GM12801 (cell line): Measurements from ENCODE around the gene HSPG2.

ENCODE experiments used
- CTCF ChIP-seq: IDR thresholded peaks from one replicate; pipeline ENCODE4 v1.5.1; 2011; ENCODE audit warnings: control low read depth; ENCODE audit not compliant: insufficient read length; ENCODE audit errors: extremely low read depth

Gene HSPG2

GRCh38 chr1:21896026-21896425 is 41.1 kb downstream of the HSPG2 start:
- TF ChIP-seq CTCF = no peak

- TF ChIP-seq CTCF = no peak
Measured at GRCh38 chr1:21894034-21894881, 42.9 kb downstream of the HSPG2 start.

- no peak for TF ChIP-seq CTCF
Measured at GRCh38 chr1:21893046-21893805, 43.9 kb downstream of the HSPG2 start.

- no peak for TF ChIP-seq CTCF
Measured at GRCh38 chr1:21891621-21892479, 45.3 kb downstream of the HSPG2 start.

GRCh38 chr1:21891081-21891480 is 46.0 kb downstream of the HSPG2 start:
- TF ChIP-seq CTCF = no peak

- no peak for TF ChIP-seq CTCF
Measured at GRCh38 chr1:21888500-21888899, 48.6 kb downstream of the HSPG2 start.

- no peak for TF ChIP-seq CTCF
Measured at GRCh38 chr1:21887796-21888195, 49.3 kb downstream of the HSPG2 start.
